ENCODE measurements around the gene SPIRE1.

SPIRE1 gene

GRCh38 chr18:12432881-12433280 lies 225.0 kb downstream of the SPIRE1 start:
- no peak for TF ChIP-seq CTCF (IDR thresholded peaks at IDR 0.05; ENCODE audit: control insufficient read depth, extremely low read depth, insufficient read depth)
- H3K4me3 ChIP-seq (ENCODE audit: low read depth, low read length), result no peak overlapping the region
- no peak for DNase-seq (ENCODE audit: low read depth)

DNA sequence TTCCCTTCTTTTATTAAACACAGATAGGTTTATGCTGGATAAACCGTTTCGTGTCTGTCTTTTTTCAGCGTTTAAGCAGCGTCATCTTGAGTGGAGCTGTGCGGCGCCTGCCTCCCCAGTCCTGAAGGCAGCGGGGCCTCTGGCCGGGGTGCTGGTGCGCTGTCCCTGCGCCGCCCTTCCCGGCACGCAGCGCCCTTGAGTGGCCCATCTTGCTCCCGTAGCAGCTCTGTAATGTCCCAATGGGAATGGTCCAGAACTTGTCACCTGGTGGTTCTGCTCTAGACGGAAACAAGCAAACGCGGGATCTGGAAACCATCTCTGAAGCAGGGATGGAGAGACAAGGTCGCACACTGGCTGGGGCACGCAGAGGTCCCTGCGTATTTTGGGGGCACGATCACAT lies 225.7 kb downstream of the SPIRE1 start:
- no peak for DNase-seq (ENCODE audit: low read depth)
- no peak for TF ChIP-seq CTCF (IDR thresholded peaks at IDR 0.05; ENCODE audit: control insufficient read depth, extremely low read depth, insufficient read depth)
- no peak overlapping the region for H3K4me3 ChIP-seq (ENCODE audit: low read depth, low read length)

- no peak for DNase-seq (ENCODE audit: low read depth)
- no peak overlapping the region for H3K4me3 ChIP-seq (ENCODE audit: low read depth, low read length)
- no peak for TF ChIP-seq CTCF (IDR thresholded peaks at IDR 0.05; ENCODE audit: control insufficient read depth, extremely low read depth, insufficient read depth)
Measured at GRCh38 chr18:12431561-12431960, 226.3 kb downstream of the SPIRE1 start.

DNA sequence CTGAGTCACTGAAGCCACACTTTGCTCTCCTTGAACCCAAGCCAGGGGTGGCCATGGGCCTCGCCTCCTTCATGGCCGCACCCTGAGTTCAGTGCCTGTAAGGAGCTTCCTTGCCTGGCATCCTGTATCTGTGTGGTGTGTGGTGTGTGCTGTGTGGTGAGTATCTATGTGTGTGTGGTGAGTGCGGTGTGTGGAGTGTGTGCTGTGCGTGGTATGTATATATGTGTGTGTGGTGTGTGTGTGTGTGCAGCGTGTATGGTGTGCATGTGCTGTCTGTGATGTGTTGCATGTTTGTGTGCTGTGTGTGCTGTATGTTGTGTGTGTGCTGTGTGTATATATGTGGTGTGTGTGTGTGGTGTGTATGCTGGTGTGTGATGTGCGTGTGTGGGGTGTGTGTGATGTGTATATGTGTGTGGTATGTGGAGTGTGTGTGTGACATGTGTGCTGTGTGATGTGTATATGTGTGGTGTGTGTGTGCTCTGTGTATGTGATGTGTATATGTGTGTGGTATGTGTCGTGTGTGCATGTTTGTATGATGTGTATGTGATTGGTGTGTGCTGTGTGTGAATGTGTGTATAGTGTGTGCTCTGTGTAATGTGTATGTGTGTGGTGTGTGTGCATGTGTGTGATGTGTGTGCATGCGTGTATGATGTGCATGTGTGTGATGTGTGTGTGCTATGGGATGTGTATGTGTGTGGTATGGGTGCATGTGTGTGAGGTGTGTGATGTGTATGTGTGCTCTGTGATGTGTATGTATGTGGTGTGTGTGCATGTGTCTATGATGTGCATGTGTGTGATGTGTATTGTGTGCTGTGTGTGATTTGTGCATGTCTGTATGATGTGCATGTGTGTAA lies 227.5 kb downstream of the SPIRE1 start:
- no peak for DNase-seq (ENCODE audit: low read depth)
- no peak overlapping the region for H3K4me3 ChIP-seq (ENCODE audit: low read depth, low read length)
- TF ChIP-seq CTCF (IDR thresholded peaks at IDR 0.05; ENCODE audit: control insufficient read depth, extremely low read depth, insufficient read depth), result no peak

DNA sequence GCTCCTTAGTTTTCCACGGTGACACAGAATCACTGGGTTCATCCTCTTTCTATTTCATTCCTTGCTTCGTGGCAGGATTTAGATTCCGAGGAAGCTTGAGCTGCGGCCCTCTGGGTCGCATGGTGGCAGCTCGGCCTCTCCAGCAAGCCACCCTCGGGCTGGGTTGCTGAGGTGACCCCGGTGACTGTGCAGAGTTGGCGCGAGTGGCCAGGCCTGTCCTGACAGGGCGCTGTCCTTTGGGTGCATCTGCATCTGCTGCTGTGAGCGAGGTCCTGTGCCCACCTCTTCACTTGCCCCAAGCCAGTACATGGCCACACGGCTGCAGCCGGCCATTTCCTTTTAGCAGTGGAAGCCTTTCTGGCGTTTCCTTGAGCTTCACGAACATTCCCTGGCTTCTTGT lies 228.4 kb downstream of the SPIRE1 start:
- no peak overlapping the region for H3K4me3 ChIP-seq (ENCODE audit: low read depth, low read length)
- DNase-seq (ENCODE audit: low read depth), result no peak
- no peak for TF ChIP-seq CTCF (IDR thresholded peaks at IDR 0.05; ENCODE audit: control insufficient read depth, extremely low read depth, insufficient read depth)

DNA sequence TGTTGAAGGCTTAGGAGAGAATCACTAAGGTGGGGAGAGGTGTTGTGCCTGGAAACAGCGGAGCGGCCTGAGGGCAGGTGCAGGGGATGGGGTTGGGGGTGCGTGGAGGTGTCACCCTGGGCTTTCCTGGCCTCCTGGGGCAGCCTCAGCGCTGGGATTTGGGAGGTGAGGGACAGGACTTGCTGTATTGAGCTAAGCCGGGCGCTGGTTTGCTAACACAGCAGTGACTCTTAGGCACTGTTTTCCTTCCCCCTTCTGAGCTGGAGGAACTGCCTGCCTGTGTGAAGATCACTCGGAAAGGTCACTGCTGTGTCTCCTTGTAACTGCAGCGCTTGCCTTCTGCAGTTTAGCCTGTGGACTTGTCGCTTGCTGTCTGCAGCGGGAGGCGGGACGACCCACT lies 229.0 kb downstream of the SPIRE1 start:
- no peak overlapping the region for H3K4me3 ChIP-seq (ENCODE audit: low read depth, low read length)
- TF ChIP-seq CTCF (IDR thresholded peaks at IDR 0.05; ENCODE audit: control insufficient read depth, extremely low read depth, insufficient read depth), result no peak
- no peak for DNase-seq (ENCODE audit: low read depth)

GRCh38 chr18:12426924-12427323 lies 231.0 kb downstream of the SPIRE1 start:
- TF ChIP-seq CTCF (IDR thresholded peaks at IDR 0.05; ENCODE audit: control insufficient read depth, extremely low read depth, insufficient read depth), result no peak
- H3K4me3 ChIP-seq (ENCODE audit: low read depth, low read length), result no peak overlapping the region
- DNase-seq (ENCODE audit: low read depth), result no peak

All from LNCaP clone FGC (cell line).